IMR-90 (cell line): ENCODE results near the gene SLC6A13.

Source experiments
- BHLHE40 ChIP-seq: fragments of 150-350 bp; IDR thresholded peaks from 2 replicates; pipeline ENCODE4 v1.6.1; 2016; ENCODE audit warnings: mild to moderate bottlenecking, low read depth, low read length
- CEBPB ChIP-seq: IDR thresholded peaks from 2 replicates; pipeline ENCODE4 v1.6.1; 2012; ENCODE audit warnings: low read depth, low read length, improper control_type of control experiment
- CHD1 ChIP-seq: IDR thresholded peaks from 2 replicates; pipeline ENCODE4 v1.6.1; 2012; ENCODE audit warnings: low read depth, low read length, improper control_type of control experiment
- CTCF ChIP-seq: conservative IDR thresholded peaks from 2 replicates; pipeline ENCODE4 v1.5.1; 2012; ENCODE audit warnings: mild to moderate bottlenecking, low read depth, low read length, improper control_type of control experiment
- MAFK ChIP-seq: IDR thresholded peaks from 2 replicates; pipeline ENCODE4 v1.6.1; 2012; ENCODE audit warnings: low read depth, low read length, improper control_type of control experiment
- MAZ ChIP-seq: IDR thresholded peaks from 2 replicates; pipeline ENCODE4 v1.6.1; 2012; ENCODE audit warnings: low read depth, mild to moderate bottlenecking, low read length, improper control_type of control experiment, moderate library complexity, borderline replicate concordance
- MXI1 ChIP-seq: IDR thresholded peaks from 2 replicates; pipeline ENCODE4 v1.6.1; 2012; ENCODE audit warnings: low read depth, mild to moderate bottlenecking, low read length, moderate library complexity, borderline replicate concordance
- POLR2A ChIP-seq: IDR thresholded peaks from 2 replicates; pipeline ENCODE4 v1.6.1; 2012; ENCODE audit warnings: mild to moderate bottlenecking, low read depth, low read length
- RAD21 ChIP-seq: IDR thresholded peaks from 2 replicates; pipeline ENCODE4 v1.6.1; 2012; ENCODE audit warnings: low read length, improper control_type of control experiment
- RCOR1 ChIP-seq: IDR thresholded peaks from 2 replicates; pipeline ENCODE4 v1.6.1; 2012; ENCODE audit warnings: mild to moderate bottlenecking, low read length, improper control_type of control experiment; ENCODE audit not compliant: insufficient replicate concordance
- RFX5 ChIP-seq: IDR thresholded peaks from 2 replicates; pipeline ENCODE4 v1.8.0; 2012; ENCODE audit warnings: low read depth, mild to moderate bottlenecking, low read length, moderate library complexity
- SMC3 ChIP-seq: fragments of 150-350 bp; IDR thresholded peaks from 2 replicates; pipeline ENCODE4 v1.6.1; 2016; ENCODE audit warnings: low read depth, mild to moderate bottlenecking, antibody characterized with exemption, low read length, moderate library complexity
- TF ChIP-seq, protein P1 (sequence below): fragments of 150-350 bp; IDR thresholded peaks from 2 replicates; pipeline ENCODE4 v1.6.1; 2016; ENCODE audit warnings: low read depth, mild to moderate bottlenecking, low read length, moderate library complexity, borderline replicate concordance

DNA sequence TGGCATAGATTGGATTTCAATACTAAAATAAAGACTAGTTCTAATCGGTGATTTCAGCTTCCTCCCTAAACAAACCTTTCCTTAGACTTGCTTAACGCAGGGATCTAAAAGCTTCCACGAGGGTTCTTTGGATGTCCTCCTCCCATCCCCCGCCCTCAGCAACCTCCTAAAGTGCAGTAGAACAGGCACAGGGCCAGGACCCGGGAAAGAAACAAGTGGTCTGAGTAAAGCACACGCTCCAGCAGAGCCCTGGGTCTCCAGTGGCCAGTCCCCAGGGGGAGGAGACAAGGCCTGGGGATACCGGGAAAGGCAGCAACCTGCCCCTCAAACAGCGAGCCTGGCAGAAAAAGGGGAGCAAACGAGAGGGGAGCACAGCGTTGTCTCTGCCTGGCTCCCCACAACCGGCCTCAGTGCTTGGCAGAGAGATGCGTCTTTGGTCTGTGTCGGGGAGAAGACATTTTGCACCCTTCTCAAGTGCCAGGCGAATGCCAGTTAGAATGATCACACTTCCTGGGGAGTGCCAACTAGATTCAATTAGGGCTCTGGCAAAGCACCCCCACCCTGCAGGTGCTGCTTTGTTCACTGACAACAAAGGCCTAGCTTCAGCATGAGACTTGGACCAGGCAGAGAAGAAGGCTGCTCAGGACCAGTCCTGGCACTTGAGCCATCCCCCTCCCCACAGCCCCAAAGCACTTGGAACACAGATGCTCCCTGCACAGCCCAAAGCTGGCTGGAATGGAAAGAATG, 31.5 kb downstream of the SLC6A13 start:
- no peak for TF ChIP-seq CTCF
- no peak for TF ChIP-seq POLR2A
- TF ChIP-seq MAZ = no peak
- TF ChIP-seq RFX5 = no peak
- TF ChIP-seq MAFK = no peak
- no peak for TF ChIP-seq SMC3
- no peak for TF ChIP-seq RCOR1
- TF ChIP-seq RAD21 = no peak
- TF ChIP-seq CHD1 = no peak
- no peak for TF ChIP-seq MXI1
- no peak for TF ChIP-seq BHLHE40
- TF ChIP-seq CEBPB = no peak
- TF ChIP-seq, protein P1, sequence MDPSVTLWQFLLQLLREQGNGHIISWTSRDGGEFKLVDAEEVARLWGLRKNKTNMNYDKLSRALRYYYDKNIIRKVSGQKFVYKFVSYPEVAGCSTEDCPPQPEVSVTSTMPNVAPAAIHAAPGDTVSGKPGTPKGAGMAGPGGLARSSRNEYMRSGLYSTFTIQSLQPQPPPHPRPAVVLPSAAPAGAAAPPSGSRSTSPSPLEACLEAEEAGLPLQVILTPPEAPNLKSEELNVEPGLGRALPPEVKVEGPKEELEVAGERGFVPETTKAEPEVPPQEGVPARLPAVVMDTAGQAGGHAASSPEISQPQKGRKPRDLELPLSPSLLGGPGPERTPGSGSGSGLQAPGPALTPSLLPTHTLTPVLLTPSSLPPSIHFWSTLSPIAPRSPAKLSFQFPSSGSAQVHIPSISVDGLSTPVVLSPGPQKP = no peak
